Esophagus muscularis mucosa (tissue), 3 donors: ENCODE data around the gene TMCC1.

Experiments
- CTCF ChIP-seq, 3 experiments: fragments of 200-600 bp in 2 of 3; fragments of 450-650 bp in 1 of 3; sonication (generic) in 2 of 3; IDR thresholded peaks; one replicate each; pipeline ENCODE4 v1.5.1; 2017 to 2019; ENCODE audit warnings: antibody characterized with exemption in 3 of 3, mild to moderate bottlenecking in 2 of 3, moderate library complexity in 1 of 3
- POLR2A ChIP-seq: fragments of 450-650 bp; IDR thresholded peaks from one replicate; pipeline ENCODE4 v1.6.1; 2017; ENCODE audit warnings: antibody characterized with exemption, moderate library complexity, mild to moderate bottlenecking, low read depth
- POLR2AphosphoS5 ChIP-seq, 2 donors: sonication (generic); formaldehyde crosslinking; IDR thresholded peaks; one replicate each; pipeline ENCODE4 v1.6.1; 2017; ENCODE audit warnings: antibody characterized with exemption in 2 of 2

DNA sequence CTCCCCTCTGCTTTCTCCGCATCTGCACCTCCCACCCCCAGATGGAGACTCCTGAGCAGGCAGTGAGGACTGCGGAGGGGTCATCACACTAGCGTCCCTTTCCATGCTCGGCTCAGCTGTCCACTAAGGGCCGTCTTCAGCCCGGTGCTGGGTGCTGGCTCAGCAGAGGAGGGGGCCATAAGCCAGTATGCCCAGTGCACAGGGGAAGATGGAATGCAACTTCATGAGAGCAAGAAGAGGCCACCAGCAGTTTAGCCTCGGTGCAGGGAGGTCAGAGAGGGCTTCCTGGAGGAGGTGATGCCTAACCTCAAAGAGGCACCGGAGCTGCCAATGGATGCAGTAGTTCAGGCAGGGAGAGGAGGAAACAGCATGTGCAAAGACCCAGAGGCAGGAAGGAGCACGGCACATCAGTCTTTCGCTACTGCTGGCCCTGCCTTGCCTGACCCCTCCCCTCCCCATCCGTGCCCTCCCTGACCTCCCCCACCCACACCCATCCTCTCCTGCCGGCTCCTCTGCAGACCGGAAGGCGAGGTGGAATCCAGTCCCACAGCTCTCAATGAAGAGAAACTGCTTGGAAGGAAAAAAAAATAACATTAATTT is 271.8 kb downstream of the TMCC1 start:
- no peak for TF ChIP-seq CTCF (IDR thresholded peaks at IDR 0.05)
- no peak for TF ChIP-seq POLR2A
- no peak for TF ChIP-seq POLR2AphosphoS5 (IDR thresholded peaks at IDR 0.05)
